ENCODE measurements around the gene DHRS1.

The DHRS1 gene

GRCh38 chr14:24299255-24300191, at the start of gene DHRS1, which contains the start of gene NOP9:
Gene DHRS1 (minus strand): TSS chr14:24299780. CDS start chr14:24299106, 674 bp downstream.
Gene NOP9 (plus strand): TSS chr14:24299850. CDS start chr14:24299955, 105 bp downstream.
- peak; percentile 75 to 79 for DNase-seq (ENCODE audit: extremely low read depth in 1 of 2, low read depth in 1 of 2)

DNA sequence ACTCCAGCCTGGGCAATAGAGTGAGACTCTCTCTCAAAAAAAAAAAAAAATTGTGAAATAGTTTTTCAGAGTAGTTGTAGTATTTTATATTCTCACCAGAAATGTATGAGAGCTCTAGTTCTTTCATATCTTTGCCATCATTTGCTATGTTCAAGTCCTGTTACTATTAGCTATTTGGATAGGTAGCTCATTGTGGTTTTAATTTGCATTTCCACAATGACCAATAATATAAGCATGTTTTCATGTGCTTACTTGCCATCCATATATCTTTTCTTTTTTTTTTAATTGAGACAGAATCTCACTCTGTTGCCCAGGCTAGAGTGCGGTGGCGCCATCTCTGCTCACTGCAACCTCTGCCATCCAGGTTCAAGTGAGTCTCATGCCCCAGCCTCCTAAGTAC, 48.6 kb upstream of the DHRS1 start:
- DNase-seq (ENCODE audit: extremely low read depth in 1 of 2, low read depth in 1 of 2), result no peak

- no peak for DNase-seq (ENCODE audit: extremely low read depth in 1 of 2, low read depth in 1 of 2)
Observed at GRCh38 chr14:24347134-24347533, 47.6 kb upstream of the DHRS1 start.

DNA sequence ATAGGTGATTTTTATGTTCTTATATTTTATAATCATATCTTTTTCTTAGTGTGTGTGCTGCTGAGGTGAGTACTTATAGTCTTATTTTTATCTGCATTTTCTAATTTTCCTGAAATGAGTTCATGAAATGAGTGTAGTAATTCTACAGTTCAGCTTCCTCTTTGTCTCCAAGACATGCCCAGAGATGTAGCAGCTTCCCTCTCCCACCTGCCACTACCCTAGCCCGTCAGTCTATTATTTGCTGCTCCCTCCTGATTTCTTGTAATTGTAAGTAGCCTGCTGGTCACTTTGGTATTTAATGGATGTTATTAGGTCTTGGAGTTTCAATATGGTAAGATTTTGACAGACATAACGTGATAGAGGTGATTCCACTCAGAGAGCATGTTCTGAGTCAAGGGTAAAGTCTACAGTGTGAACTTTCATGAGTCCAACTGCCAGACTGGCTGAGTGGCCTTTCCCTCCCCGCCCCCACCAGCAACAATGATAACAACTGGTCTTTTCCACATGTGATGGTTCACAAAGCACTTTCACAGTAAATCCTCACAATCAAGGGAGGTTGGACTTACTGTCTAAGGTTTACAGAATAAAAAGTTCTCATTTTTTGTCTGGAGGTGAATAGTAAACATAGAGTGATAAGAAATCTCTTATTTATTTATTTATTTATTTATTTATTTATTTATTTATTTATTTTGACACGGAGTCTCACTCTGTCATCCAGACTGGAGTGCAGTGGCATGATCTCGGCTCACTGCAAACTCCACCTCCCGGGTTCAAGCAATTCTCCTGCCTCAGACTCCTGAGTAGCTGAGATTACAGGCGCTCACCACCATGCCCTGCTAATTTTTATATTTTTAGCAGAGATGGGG, 44.4 kb upstream of the DHRS1 start:
- no peak for DNase-seq (ENCODE audit: extremely low read depth in 1 of 2, low read depth in 1 of 2)

DNA sequence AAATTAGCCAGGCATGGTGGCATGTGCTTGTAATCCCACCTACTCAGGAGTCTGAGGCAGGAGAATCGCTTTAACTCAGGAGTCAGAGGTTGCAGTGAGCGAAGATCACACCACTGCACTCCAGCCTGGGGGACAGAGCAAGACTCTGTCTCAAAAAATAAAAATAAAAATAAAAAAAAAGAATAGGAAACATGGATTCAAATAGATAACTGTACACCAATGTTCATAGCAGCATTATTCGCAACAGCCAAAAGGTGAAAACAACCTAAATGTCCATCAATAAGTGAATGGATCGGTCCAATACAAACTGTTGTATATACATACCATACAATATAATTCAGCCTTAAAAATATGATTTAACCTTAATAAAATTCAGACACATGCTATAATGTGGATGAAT, 43.3 kb upstream of the DHRS1 start:
- no peak for DNase-seq (ENCODE audit: extremely low read depth in 1 of 2, low read depth in 1 of 2)

GRCh38 chr14:24340606-24341005, 41.0 kb upstream of the DHRS1 start:
- no peak for DNase-seq (ENCODE audit: extremely low read depth in 1 of 2, low read depth in 1 of 2)

DNA sequence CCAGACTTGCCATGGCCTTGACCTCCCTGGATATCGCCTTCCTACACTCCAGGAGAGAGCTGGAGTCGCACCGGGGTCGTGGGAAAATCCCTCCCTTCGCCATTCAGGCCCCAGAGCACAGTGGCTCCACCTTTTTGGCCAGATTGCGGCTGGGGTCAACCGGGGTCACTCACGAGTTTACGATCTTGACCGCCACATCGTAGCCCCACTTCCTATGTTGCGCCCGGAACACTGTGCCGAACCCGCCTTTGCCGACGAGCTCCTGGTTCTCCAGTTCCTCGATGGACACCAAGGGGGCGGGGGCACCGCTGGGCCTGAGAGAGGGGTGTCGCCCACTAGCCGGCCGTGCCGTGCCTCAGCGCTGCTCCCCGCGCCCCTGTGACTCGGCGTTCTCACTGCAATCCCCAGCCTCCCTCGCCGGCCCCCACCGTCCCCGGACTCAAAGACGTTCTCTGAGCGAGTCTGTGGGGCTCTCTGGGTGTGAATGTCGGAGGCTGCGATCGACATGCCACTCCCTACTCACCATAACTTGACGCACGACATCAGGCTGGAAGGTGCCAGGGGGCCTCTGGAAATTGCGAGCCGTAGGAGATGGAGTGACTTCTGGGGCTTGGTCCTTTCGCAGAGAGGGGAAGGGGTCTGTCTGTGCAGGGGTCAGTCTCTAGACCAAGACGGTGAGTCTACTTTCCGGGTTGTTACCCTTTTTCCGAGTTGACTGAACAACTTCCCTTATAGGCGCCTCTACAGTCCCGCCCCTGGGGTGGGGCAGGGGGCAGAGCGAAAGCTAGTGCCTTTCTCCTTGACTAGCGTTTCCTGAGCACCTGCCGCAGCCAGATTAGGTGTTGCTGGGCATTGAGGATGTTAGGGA, 39.9 kb upstream of the DHRS1 start, which contains the start of gene RIPK3:
Gene RIPK3, minus strand, starts transcription at position 708 of the 868 bp plus-strand sequence. Its CDS starts 165 bp downstream, at position 543.
- peak in 1 of 2 donors; percentile 50 for DNase-seq (ENCODE audit: extremely low read depth in 1 of 2, low read depth in 1 of 2)

DNA sequence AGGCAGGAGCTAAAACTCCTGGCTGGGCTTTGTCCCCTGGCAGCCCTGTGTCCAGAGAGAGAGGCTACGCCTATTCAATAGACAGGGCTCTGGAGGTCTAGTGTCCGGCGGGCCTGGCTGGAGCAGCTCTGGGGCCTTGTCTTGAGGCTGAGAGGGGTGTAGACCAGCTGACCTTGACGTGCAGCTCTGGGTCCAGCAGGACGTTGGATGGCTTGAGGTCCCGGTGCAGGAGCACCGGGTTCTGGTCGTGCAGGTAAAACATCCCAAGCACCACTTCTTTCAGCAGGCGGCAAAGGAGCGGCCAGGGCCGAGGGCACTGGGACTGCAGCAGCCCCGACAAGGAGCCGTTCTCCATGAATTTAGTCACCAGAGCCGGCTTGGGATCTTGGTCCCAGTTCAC, 39.3 kb upstream of the DHRS1 start:
- DNase-seq (ENCODE audit: extremely low read depth in 1 of 2, low read depth in 1 of 2), result no peak

DNA sequence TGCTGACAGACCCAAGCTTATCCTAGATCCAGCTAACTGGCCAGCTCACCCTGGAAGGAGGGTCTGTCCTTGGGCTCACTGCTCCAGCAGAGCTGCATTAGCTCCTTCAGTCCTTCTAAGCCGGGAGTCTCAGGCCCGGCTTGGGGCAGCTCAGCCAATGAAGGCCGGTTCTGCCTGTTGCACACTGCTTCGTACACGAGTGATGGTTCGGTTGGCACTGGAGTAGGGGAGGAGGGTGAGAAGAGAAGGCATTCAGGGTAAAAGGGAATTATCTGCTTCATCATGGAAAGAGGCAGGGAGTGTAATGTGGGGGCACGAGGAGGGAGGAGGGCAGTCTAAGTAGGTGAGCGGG, 38.2 kb upstream of the DHRS1 start:
- DNase-seq (ENCODE audit: extremely low read depth in 1 of 2, low read depth in 1 of 2), result no peak

DNA sequence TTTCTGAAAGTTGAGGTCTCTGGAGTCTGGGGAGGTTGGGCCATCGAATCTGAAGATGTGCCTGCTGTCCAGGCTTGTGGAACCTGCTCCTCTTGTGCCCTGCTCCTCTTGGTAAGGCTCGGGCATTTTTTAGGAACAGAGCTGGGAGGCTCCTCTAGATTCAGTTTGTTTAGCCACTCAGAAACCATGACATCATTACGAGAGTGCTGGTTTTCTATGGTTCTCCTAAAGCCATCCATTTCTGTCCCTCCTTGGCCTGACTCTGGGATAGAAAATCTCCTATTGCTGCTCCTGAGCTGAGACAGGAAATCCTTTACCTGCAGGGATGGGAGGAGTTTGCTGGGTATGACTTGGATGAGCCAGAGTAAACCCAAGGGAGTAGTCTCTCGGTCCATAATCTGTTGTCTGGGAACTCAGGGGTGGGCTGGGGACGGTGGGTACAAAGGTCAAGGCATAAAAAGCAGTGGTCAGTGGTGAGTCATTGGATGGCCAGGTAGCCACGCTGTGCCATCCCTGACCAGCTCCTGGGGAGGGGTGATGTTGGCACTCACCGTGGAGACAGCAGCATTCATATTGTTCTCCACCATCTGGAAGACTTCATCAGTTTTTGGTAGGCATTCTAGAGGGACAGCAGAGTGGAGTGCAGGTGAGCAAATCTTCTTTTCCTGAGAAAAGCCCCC, 37.7 kb upstream of the DHRS1 start:
- no peak for DNase-seq (ENCODE audit: extremely low read depth in 1 of 2, low read depth in 1 of 2)

DNA sequence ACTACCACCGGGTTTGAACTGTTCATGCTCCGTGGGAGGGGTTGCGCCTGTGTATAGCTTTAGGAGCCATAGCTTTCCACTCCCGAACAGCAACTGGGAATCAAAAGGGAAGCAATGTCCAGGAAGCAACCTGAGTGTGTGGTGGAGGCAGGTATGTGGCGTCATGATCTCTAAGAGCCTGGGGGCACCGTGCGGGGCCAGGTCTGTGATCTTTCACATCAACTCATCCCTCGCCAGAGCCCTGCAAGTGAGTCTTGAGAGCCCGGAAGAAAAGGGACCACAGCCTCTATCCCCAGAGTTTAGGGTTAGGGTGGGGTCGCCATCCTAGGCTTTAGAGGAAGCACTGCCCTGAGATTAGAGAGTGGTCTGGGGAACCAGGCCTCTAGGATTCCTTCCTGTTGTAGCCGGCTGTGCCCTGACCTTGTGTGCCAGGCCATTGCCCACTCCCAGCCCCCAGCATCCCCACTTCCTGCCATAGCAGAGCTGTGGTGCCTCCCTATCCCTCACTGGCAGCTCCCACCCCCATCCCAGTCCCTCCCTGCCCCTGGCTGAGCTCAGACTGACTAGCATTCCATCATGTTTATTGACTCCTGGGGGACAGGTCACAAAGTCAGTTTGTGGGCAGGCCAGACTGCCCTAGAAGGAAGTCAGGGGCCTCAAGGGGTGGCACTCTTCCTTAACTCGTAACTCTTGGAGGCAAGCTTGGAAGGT, 36.0 kb upstream of the DHRS1 start:
- DNase-seq (ENCODE audit: extremely low read depth in 1 of 2, low read depth in 1 of 2), result no peak

- DNase-seq (ENCODE audit: extremely low read depth in 1 of 2, low read depth in 1 of 2), result no peak
Observed at GRCh38 chr14:24334431-24335291, 35.1 kb upstream of the DHRS1 start, which contains the start of gene ADCY4. Gene ADCY4 (minus strand): TSS chr14:24335071. CDS start chr14:24334652, 419 bp downstream.

DNA sequence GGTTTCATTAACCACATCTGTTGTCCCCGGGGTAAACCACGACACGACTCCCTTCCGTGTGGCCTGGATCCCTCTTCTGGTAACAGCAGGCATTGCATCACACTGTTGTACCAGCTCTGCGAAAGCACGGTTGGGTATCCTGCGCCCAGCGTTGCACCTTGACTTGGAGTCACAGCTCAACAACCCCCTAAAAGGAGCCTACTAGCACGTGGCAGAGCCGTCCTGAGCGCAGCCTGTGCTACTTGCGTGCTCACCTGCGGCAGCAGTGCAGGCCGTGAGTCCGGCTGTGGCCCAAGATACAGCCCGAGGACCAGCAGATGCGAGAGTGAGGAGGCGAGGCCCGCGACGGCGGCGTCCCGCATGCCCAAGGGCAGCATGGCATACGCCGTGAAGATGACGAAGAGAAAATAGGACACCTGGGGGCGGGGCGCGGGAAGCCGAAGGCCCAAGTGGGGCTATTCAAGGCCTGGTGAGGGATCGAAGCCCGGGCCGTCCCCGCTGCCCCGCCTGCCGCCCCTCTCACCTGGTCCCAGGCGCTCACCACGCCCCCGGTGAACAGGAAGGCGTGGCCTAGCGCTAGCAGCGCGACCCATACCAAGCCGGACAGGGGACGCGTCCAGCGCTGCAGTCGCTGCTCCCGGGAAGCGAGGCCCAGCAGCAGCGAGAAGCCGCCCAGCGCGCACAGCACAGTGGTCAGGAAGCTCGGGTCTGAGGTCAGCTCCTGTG, 32.9 kb upstream of the DHRS1 start:
- peak; percentile 51 to 79 for DNase-seq (ENCODE audit: extremely low read depth in 1 of 2, low read depth in 1 of 2)

- no peak for DNase-seq (ENCODE audit: extremely low read depth in 1 of 2, low read depth in 1 of 2)
Observed at GRCh38 chr14:24331731-24332267, 32.2 kb upstream of the DHRS1 start.

GRCh38 chr14:24330973-24331674, 31.5 kb upstream of the DHRS1 start:
- DNase-seq (ENCODE audit: extremely low read depth in 1 of 2, low read depth in 1 of 2), result no peak

- peak; percentile 39 to 66 for DNase-seq (ENCODE audit: extremely low read depth in 1 of 2, low read depth in 1 of 2)
Observed at GRCh38 chr14:24329736-24330135, 30.2 kb upstream of the DHRS1 start.

Data from stimulated activated CD8-positive, alpha-beta memory T cell treated with anti-CD3 and anti-CD28 coated beads, Interleukin-7, amount 100 ng/mL, for 48 hours (primary cell).